ENCODE measurements around the gene KMO.
A peak's percentile ranks its signal among the peaks of the same experiment; 100 is the strongest.

KMO gene

GRCh38 chr1:241532162-241532531 is at the start of gene KMO:
TSS of gene KMO (plus strand) at chr1:241532378. CDS start at chr1:241532445, 67 bp downstream.
- no peak for DNase-seq

GRCh38 chr1:241482761-241483250 is 49.4 kb upstream of the KMO start:
- no peak for DNase-seq

DNA sequence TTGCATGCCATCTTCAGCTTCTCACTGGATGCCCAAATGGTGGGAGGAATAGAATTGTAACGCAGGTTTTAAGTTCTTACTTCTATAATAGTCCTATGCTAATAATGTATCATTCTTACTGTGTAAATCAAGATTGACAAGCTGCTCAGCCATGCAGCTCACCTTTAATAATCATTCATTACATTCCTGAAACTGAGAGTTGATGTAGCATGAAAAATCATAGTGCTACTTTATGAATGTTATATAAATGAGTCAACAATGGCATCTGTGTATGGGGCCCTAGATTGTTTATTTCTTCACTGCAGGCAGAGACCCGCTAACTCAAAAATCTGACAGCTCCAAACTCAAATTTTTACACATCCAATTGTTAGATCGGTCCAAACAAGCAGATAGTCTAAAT is 47.0 kb upstream of the KMO start:
- no peak for DNase-seq

DNA sequence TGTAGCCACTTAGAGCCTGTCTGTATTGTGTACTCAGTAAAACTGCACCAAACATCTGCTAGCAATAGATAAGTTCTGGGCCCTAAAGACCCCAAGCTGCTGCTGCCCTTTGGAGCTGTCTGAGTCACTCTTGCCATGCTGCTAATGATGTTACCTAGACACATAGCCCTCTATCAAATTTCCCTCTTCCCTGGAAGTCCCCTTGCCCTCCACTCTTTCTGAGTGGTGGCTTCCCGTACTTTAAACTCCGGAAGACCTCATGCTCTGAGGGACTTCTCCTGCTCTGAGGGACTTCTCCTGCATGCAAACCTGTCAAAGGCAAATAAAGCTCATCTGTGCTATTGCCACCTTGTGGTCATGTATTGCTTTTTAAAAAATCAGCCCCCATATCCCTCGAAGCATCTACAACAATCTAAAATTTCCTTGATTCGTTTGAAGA is 46.6 kb upstream of the KMO start:
- no peak for DNase-seq

- DNase-seq: no peak
Observed at GRCh38 chr1:241488739-241489138, 43.4 kb upstream of the KMO start.

- DNase-seq: no peak
Observed at GRCh38 chr1:241495741-241496140, 36.4 kb upstream of the KMO start.

DNA sequence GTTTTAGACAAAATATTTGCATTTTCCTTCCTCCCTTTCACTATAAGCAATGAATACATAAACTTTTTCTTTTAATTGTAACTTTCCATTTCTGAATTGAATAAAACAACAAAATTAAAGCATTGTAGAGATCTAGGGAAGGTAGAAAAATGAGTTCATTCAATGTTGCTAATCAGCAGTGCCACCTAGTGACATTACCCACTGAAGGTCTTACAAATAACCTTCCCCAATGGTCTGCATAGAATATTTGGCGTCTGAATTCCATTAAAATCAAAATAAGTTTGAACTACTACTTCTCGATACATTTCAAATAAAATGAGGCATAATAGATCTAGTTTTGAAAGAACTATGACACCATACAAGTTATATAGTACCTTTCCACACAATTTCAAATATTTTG is 32.3 kb upstream of the KMO start:
- no peak for DNase-seq

DNA sequence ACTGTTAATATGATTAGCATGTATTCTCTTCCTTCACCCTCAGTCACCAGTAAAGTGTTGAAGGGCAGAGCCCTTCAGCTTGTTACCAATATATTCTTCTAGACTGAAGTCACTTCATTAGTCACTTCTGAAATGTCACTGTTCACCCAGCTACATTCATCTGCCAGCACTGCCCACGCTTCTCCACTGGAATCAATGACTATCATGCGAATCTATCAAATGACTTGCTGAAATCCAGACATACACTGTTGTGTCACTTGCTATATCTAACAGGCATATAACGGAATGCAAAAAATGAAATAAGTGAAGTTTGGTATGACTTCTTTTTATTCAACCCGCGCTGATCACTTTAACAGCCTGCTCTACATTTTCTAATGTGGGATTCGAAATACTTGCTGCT is 28.7 kb upstream of the KMO start:
- no peak for DNase-seq

DNA sequence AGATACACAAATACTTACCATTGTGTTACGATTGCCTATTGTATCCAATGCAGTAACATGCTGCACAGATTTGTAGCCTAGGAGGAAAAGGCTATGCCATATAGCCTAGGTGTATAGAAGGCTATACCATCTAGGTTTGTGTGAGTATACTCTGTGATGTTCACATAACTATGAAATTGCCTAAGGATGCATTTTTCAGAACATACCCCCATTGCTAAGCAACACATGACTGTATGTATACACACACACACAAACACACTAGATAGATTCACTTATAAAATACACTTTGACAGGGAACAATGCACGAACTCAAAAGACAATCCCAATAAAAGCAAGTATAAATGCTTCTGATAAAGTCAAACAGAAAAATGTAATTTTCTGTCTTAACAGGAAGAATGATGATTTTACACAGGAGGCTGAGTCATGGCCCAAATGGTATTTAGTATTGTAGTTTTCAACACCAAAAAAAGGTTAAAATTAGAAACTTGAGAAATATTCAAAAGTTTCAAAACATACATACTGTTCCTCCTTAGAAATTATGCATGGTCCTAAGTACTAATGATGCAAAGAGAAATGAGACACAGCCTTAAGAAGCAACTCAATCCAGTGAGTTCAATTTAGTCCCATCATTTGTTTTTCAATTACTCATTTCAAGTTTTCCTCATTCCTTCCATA is 24.9 kb upstream of the KMO start:
- no peak for DNase-seq

GRCh38 chr1:241513378-241513777 is 18.8 kb upstream of the KMO start:
- DNase-seq: no peak

DNA sequence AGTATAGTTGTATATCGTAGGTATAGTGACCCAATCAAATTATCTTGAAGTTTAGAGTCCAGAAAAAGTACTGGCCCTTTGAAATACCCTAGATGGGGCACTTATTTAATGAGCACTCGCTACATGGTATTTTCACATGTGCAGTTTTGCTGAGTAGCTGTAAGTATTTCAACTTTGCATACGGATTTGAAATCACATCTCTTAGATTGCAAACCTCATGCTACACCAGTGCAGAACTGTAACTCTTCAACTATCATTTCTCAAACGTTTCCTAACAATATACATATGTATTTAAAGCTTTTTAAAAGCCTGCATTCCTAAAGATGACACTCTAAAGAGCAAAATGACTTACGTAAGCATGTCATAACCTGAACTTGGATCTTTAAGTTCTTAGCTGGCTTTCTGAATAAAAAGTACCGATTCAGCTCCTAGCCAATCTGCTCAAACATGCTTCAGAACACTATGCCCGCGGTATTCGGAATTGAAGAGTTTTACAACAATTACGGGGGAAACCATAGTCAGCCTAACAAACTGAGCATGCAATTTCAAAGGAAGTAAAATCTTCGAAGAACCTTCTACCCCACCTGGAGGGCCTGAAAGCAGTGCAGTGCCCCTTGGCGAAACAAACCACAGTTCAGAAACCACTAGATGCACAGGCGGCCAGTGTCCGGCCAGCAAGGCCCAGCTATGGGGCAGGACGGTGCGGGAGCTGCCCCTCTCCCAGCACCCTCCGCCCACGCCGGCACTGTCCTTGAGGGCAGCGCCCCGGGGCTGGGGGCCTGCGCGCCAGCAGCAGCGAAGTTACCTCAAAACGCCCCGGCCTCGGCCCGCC is 13.5 kb upstream of the KMO start:
- peak; percentile 36 for DNase-seq

DNA sequence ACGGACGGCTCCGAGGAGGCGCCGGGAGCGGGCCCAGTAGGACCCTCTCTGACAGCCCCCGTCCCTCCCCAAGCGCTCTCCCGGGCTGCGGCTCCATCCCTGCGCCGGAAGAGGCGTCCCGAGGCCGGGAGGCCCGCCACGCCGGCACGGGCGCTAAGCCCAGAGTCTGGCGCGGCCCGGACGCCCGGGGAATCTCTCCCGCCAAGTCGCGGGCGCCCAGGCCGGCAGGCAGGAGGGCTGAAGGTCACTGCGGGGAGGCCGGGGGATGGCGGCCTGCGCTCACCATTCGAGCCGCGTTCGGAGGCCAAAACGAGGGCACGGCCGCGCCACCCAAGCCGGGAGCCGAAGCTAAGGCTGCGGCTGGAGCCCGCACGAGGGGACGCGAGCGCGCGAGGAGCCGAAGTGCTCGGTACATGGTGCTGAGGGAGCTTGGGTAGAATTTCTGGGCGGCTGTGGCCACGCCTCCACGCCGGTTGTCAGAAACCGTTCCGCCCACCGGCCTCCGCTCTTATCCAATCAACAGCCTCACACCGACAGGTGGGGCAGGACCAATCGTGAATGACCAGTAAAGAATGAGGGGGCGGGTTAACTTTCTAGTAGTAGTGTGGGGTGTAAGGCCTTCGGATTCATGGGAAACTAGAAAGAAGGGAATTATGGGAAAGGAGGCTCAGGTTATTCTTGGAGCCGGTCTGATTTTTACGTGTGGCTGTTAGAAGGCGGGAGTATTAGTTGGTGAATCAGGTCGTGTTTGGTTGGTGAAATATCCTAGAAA is 12.7 kb upstream of the KMO start, which contains the start of gene FH:
TSS of gene FH (minus strand) at position 448 of the 772 bp plus-strand sequence. CDS start at position 415, 33 bp downstream.
- peak; percentile 91 for DNase-seq

- no peak for DNase-seq
Observed at GRCh38 chr1:241520080-241520465, 12.1 kb upstream of the KMO start.

DNA sequence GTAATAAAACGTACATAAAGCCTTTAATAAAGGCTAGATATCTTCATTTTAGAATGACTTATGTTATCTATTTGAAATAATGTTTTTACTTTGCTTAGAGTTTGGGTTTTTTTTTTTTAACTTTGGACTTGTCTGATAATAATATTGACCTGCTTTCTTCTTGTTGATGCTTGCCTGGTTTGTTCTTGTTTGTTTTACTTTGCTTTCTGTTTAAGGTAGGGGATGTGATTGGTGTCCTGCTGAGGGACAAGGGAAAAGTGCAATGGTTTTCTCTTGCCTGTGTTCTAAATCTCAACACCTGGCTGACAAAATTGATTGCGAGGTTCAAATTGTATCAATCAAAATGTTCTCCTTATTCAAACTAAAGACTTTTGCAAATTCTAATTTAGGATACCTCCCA is 10.5 kb upstream of the KMO start:
- no peak for DNase-seq

DNA sequence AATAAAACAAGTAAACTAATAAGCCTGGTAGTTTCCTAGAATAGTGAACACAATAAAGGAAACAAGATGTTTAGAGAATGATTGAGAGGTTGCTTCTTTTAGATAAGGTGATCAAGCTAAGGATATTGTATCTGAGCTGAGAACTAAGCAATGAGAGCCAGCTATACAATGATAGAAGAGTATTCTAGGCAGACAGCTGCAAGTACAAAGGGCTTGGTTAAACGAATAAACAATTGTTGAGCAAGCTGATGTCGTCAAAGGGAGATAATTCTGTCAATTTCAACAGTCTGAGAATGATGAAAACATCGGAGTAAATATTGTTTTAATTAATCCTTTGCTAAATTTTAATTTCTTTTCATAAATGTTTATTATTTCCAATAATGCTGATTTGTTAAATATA is 7.2 kb upstream of the KMO start:
- no peak for DNase-seq

GRCh38 chr1:241527146-241527545 is 5.0 kb upstream of the KMO start:
- DNase-seq: no peak

DNA sequence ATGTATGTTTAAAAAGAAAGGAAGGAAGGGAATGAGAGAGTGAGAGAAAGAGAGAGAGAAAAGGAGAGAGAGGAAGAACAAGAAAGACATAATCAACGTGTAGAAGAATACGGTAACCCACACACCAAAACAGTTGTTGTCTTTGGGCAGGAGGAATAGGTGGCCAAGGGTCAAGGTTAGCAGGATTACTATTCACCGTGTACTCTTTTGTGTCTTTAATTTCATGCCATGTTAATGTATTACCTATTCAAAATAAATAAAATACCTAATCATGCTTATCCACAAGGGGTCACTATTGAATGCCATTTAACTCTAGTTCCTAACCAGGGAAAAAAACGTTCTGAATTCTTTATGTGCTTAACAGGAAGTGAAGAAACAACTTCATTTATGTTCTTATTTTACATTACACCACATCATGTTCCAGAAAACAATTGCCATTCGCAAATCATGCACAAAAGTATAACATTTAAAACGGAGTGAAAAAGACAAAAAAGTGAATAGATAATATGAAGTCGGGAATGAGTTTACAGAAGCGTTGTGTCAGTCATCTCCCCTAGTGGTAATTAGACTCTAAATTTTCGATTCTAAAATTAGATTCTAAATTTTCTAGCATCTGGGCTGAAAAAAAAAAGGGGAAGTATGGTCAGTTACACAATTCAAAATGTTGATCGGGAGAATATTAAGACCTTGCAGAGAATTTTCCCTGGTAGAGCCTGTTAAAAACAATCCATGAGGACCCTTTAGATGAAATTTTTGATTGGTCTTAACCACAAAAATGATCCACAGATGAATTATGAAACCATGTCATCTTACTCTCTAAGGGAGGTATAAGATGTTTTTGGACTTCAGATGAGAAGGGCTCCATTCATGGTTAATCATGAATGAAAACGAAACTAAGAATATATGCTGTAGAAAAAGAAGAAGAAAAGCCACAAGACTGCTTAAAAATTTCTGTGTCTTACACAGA is 700 bp upstream of the KMO start:
- no peak for DNase-seq

- DNase-seq: no peak
Observed at GRCh38 chr1:241532864-241533263, 686 bp downstream of the KMO start.

GRCh38 chr1:241533326-241534115 is 1.3 kb downstream of the KMO start:
- no peak for DNase-seq

GRCh38 chr1:241536304-241536703 is 4.1 kb downstream of the KMO start:
- DNase-seq: no peak

DNA sequence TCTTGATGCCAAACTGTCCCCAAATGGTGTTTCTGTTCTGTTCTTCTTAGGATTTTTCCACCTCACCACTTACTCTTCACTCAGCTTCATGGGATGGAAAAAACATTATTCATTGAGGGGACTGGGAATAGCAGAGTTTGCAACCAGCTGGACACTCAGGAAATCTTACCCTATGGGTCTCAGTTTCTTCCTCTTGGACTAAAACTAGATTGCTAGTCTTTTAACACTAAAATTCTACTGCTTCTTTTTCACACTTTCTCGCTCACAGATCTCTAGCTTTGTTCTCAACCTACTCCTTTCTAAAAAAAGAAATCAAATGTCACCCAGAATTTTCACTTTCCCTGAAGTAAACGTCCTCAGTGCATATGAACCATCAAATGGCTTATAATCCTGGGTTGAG is 4.8 kb downstream of the KMO start:
- DNase-seq: no peak
